ENCODE measurements around the gene SUN3. TPM values are rescaled to one million over a fixed set of nuclear protein-coding genes. Genes with fewer than 3 reads are reported as not detected.
A peak's percentile ranks its signal among the peaks of the same experiment; 100 is the strongest.

SUN3 gene
- total RNA-seq, 1 donor from 2014 or later, result not detected

GRCh38 chr7:47952224-47952623 is 76.7 kb downstream of the SUN3 start:
- Mint-ChIP-seq H3K36me3 (ENCODE audit: low read depth) (peaks cover 3% of the 10 kb centered on the region), H3K9me3 (ENCODE audit: low read depth) (no peaks in the 10 kb centered on the region), H3K27ac (ENCODE audit: unreplicated experiment) (no peak overlapping the region), H3K27me3 (ENCODE audit: low read depth) (no peaks in the 10 kb centered on the region), H3K4me3 (ENCODE audit: unreplicated experiment) (no peak overlapping the region), H3K4me1 (ENCODE audit: low read depth) (peaks cover 30% of the 10 kb centered on the region)
- no peak for DNase-seq (ENCODE audit: low spot score)
- TF ChIP-seq CTCF (IDR thresholded peaks at IDR 0.05), result no peak

- H3K27me3 Mint-ChIP-seq (ENCODE audit: low read depth), result no peaks in the 10 kb centered on the region
- no peak for TF ChIP-seq CTCF (IDR thresholded peaks at IDR 0.05)
- H3K9me3 Mint-ChIP-seq (ENCODE audit: low read depth), result no peaks in the 10 kb centered on the region
- no peak overlapping the region for H3K27ac Mint-ChIP-seq (ENCODE audit: unreplicated experiment)
- no peak for DNase-seq (ENCODE audit: low spot score)
- H3K36me3 Mint-ChIP-seq (ENCODE audit: low read depth), result no peaks in the 10 kb centered on the region
- H3K4me1 Mint-ChIP-seq (ENCODE audit: low read depth), result peaks cover 35% of the 10 kb centered on the region
- no peak overlapping the region for H3K4me3 Mint-ChIP-seq (ENCODE audit: unreplicated experiment)
Measured at GRCh38 chr7:47951374-47951773, 77.5 kb downstream of the SUN3 start.

- no peaks in the 10 kb centered on the region for H3K36me3 Mint-ChIP-seq (ENCODE audit: low read depth)
- H3K27me3 Mint-ChIP-seq (ENCODE audit: low read depth), result no peaks in the 10 kb centered on the region
- no peak overlapping the region for H3K27ac Mint-ChIP-seq (ENCODE audit: unreplicated experiment)
- DNase-seq (ENCODE audit: low spot score), result no peak
- no peaks in the 10 kb centered on the region for H3K9me3 Mint-ChIP-seq (ENCODE audit: low read depth)
- H3K4me1 Mint-ChIP-seq (ENCODE audit: low read depth), result peaks cover 37% of the 10 kb centered on the region
- H3K4me3 Mint-ChIP-seq (ENCODE audit: unreplicated experiment), result no peak overlapping the region
- TF ChIP-seq CTCF (IDR thresholded peaks at IDR 0.05), result no peak
Measured at GRCh38 chr7:47950714-47951113, 78.2 kb downstream of the SUN3 start.

GRCh38 chr7:47949703-47950102 is 79.2 kb downstream of the SUN3 start:
- no peaks in the 10 kb centered on the region for H3K36me3 Mint-ChIP-seq (ENCODE audit: low read depth)
- no peaks in the 10 kb centered on the region for H3K27me3 Mint-ChIP-seq (ENCODE audit: low read depth)
- no peak overlapping the region for H3K27ac Mint-ChIP-seq (ENCODE audit: unreplicated experiment)
- H3K4me1 Mint-ChIP-seq (ENCODE audit: low read depth), result peaks cover 36% of the 10 kb centered on the region
- no peak for TF ChIP-seq CTCF (IDR thresholded peaks at IDR 0.05)
- no peak for DNase-seq (ENCODE audit: low spot score)
- H3K9me3 Mint-ChIP-seq (ENCODE audit: low read depth), result no peaks in the 10 kb centered on the region
- H3K4me3 Mint-ChIP-seq (ENCODE audit: unreplicated experiment), result no peak overlapping the region

- Mint-ChIP-seq H3K27me3 (ENCODE audit: low read depth) (no peaks in the 10 kb centered on the region), H3K4me1 (ENCODE audit: low read depth) (peaks cover 36% of the 10 kb centered on the region), H3K36me3 (ENCODE audit: low read depth) (no peaks in the 10 kb centered on the region), H3K4me3 (ENCODE audit: unreplicated experiment) (no peak within 1 kb of the TSS), H3K27ac (ENCODE audit: unreplicated experiment) (peak within 1 kb of the TSS; percentile 30), H3K9me3 (ENCODE audit: low read depth) (no peaks in the 10 kb centered on the region)
- no peak for DNase-seq (ENCODE audit: low spot score)
- TF ChIP-seq CTCF (IDR thresholded peaks at IDR 0.05), result no peak
Measured at GRCh38 chr7:47948141-47948790, 80.6 kb downstream of the SUN3 start, which contains the start of gene PKD1L1. Gene PKD1L1, minus strand, starts transcription at chr7:47948466. Its CDS starts 26 bp downstream, at chr7:47948440.
